ENCODE measurements around the gene SQSTM1. TPM values are rescaled to one million over a fixed set of nuclear protein-coding genes. Genes with fewer than 3 reads are reported as not detected.

The SQSTM1 gene
- polyA plus RNA-seq: 100 to 1,000 TPM in 1 of 2 donors, 10 to 100 TPM in 1; 94.8 to 111 TPM

DNA sequence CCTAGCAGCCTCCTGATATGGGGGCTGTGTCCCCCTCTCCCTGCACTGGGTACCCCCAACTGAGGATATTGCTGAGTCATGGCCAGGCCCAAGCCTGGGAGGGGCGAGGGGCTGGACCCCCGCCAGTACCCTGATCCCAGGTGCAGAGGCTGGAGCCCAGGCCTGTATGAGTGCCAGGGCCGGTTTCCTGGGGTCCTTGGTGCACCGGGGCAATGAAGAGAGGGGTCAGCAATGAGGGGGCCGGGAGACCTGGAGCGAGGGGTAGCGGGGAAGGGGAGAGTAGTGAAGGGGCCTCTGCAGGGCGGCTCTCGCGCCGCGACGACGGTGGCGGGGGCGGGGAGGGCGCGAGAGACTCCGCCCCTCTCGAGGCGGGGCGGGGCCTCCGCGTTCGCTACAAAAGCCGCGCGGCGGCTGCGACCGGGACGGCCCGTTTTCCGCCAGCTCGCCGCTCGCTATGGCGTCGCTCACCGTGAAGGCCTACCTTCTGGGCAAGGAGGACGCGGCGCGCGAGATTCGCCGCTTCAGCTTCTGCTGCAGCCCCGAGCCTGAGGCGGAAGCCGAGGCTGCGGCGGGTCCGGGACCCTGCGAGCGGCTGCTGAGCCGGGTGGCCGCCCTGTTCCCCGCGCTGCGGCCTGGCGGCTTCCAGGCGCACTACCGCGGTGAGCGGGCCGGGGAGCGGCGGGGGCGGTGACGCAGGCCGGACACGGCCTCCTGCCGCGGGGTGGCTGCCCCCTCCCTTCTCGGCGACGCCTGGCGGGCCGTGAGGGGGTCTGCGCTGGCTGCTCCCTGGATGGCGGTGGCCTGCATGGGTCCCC is at the start of gene SQSTM1:
Gene SQSTM1 (plus strand): TSS at position 423 of the 815 bp plus-strand sequence. CDS start 32 bp downstream, at position 455.
- Histone ChIP-seq H3K36me3 (ENCODE audit: control insufficient read depth in 2 of 2, insufficient read depth in 2 of 2, low read length in 1 of 2) (peaks cover 8 to 23% of the 10 kb centered on the region in 2 donors), H3K27me3 (ENCODE audit: control insufficient read depth in 1 of 2, insufficient read depth in 2 of 2, low read length in 2 of 2) (no peaks in the 10 kb centered on the region), H3K27ac (ENCODE audit: low read depth in 2 of 2, low read length in 1 of 2) (peak within 1 kb of the TSS; percentile 99), H3K9me3 (ENCODE audit: control insufficient read depth in 2 of 2, insufficient read depth in 1 of 2, low read depth in 1 of 2, low read length in 1 of 2) (no peaks in the 10 kb centered on the region), H3K4me3 (ENCODE audit: low read depth in 1 of 2, low read length in 2 of 2) (peak within 1 kb of the TSS; percentile 84 to 95), H3K4me1 (ENCODE audit: control insufficient read depth in 2 of 2, insufficient read depth in 2 of 2, low read length in 1 of 2) (peaks cover 15 to 39% of the 10 kb centered on the region in 2 donors)
- 0 to 1% methylated on average over 24 to 81 of the region's 81 CpGs for WGBS, 2 donors

DNA sequence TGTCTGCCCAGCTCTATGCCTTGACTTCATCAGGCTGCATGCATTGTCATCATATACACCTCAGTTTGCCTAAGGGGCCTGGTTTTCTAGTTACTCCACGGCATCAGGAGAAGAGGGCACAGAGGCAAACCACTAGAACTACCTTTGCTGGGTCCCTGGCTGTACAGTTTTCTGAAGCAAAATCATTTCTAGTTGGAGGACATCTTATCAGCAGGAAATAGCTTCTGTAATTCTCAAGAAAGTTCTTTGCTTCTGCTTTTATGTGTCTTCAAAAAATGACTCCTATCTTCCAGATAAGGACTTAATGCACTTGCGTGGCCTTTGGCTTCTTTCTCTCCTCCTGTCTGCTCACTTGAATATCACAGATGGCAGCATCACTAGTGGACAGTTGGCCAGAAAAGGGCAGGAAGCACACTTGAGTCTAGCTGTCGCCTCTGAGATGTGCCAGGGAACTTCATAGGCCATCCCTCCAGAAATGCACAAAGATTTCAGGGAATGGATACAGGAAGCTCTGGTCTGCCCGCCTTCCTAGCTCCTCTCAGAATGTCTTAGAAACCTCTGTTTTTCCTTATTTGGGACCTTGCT is 49.3 kb upstream of the SQSTM1 start:
- H3K9me3 ChIP-seq (ENCODE audit: control insufficient read depth in 2 of 2, insufficient read depth in 1 of 2, low read depth in 1 of 2, low read length in 1 of 2): no peaks in the 10 kb centered on the region
- peaks cover 17 to 59% of the 10 kb centered on the region in 2 donors for H3K36me3 ChIP-seq (ENCODE audit: control insufficient read depth in 2 of 2, insufficient read depth in 2 of 2, low read length in 1 of 2)
- H3K4me1 ChIP-seq (ENCODE audit: control insufficient read depth in 2 of 2, insufficient read depth in 2 of 2, low read length in 1 of 2): no peaks in the 10 kb centered on the region
- 89 to 92% methylated on average over 4 of the region's 4 CpGs for WGBS, 2 donors
- H3K27ac ChIP-seq (ENCODE audit: low read depth in 2 of 2, low read length in 1 of 2): no peak overlapping the region
- H3K27me3 ChIP-seq (ENCODE audit: control insufficient read depth in 1 of 2, insufficient read depth in 2 of 2, low read length in 2 of 2): no peaks in the 10 kb centered on the region
- no peak overlapping the region for H3K4me3 ChIP-seq (ENCODE audit: low read depth in 1 of 2, low read length in 2 of 2)

- no peaks in the 10 kb centered on the region for H3K27me3 ChIP-seq (ENCODE audit: control insufficient read depth in 1 of 2, insufficient read depth in 2 of 2, low read length in 2 of 2)
- no peak overlapping the region for H3K27ac ChIP-seq (ENCODE audit: low read depth in 2 of 2, low read length in 1 of 2)
- 94 to 97% methylated on average over 6 of the region's 6 CpGs for WGBS, 2 donors
- no peak overlapping the region for H3K4me3 ChIP-seq (ENCODE audit: low read depth in 1 of 2, low read length in 2 of 2)
- H3K36me3 ChIP-seq (ENCODE audit: control insufficient read depth in 2 of 2, insufficient read depth in 2 of 2, low read length in 1 of 2): peaks cover 17 to 60% of the 10 kb centered on the region in 2 donors
- no peaks in the 10 kb centered on the region for H3K9me3 ChIP-seq (ENCODE audit: control insufficient read depth in 2 of 2, insufficient read depth in 1 of 2, low read depth in 1 of 2, low read length in 1 of 2)
- H3K4me1 ChIP-seq (ENCODE audit: control insufficient read depth in 2 of 2, insufficient read depth in 2 of 2, low read length in 1 of 2): no peaks in the 10 kb centered on the region
These were observed 48.4 kb upstream of the SQSTM1 start for GRCh38 chr5:179772351-179772750.

DNA sequence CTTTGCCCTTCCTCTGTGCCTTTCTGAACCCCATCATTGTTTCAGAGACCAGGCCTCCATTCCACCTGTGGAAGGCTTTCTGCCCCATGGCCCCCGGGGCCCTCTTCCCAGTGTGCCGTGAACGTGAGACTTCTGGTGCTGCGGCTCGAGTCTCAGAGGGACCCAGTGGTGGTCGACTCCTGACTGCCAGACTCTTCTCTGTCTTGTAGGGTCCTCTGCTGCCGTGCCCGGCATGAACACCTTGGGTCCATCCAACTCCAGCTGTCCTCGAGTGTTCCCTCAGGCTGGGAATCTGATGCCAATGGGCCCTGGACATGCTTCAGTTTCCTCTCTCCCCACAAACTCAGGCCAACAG is 47.0 kb upstream of the SQSTM1 start:
- 91 to 96% methylated on average over 7 to 9 of the region's 9 CpGs for WGBS, 2 donors
- Histone ChIP-seq H3K36me3 (ENCODE audit: control insufficient read depth in 2 of 2, insufficient read depth in 2 of 2, low read length in 1 of 2) (peaks cover 20 to 58% of the 10 kb centered on the region in 2 donors), H3K9me3 (ENCODE audit: control insufficient read depth in 2 of 2, insufficient read depth in 1 of 2, low read depth in 1 of 2, low read length in 1 of 2) (no peaks in the 10 kb centered on the region), H3K27me3 (ENCODE audit: control insufficient read depth in 1 of 2, insufficient read depth in 2 of 2, low read length in 2 of 2) (no peaks in the 10 kb centered on the region), H3K4me1 (ENCODE audit: control insufficient read depth in 2 of 2, insufficient read depth in 2 of 2, low read length in 1 of 2) (no peaks in the 10 kb centered on the region), H3K4me3 (ENCODE audit: low read depth in 1 of 2, low read length in 2 of 2) (no peak overlapping the region), H3K27ac (ENCODE audit: low read depth in 2 of 2, low read length in 1 of 2) (no peak overlapping the region)

GRCh38 chr5:179774442-179774841 is 46.3 kb upstream of the SQSTM1 start:
- H3K36me3 ChIP-seq (ENCODE audit: control insufficient read depth in 2 of 2, insufficient read depth in 2 of 2, low read length in 1 of 2): peaks cover 18 to 54% of the 10 kb centered on the region in 2 donors
- no peaks in the 10 kb centered on the region for H3K9me3 ChIP-seq (ENCODE audit: control insufficient read depth in 2 of 2, insufficient read depth in 1 of 2, low read depth in 1 of 2, low read length in 1 of 2)
- 97 to 98% methylated on average over 12 of the region's 12 CpGs for WGBS, 2 donors
- H3K4me1 ChIP-seq (ENCODE audit: control insufficient read depth in 2 of 2, insufficient read depth in 2 of 2, low read length in 1 of 2): no peaks in the 10 kb centered on the region
- no peaks in the 10 kb centered on the region for H3K27me3 ChIP-seq (ENCODE audit: control insufficient read depth in 1 of 2, insufficient read depth in 2 of 2, low read length in 2 of 2)
- no peak overlapping the region for H3K27ac ChIP-seq (ENCODE audit: low read depth in 2 of 2, low read length in 1 of 2)
- H3K4me3 ChIP-seq (ENCODE audit: low read depth in 1 of 2, low read length in 2 of 2): no peak overlapping the region

GRCh38 chr5:179776411-179776938 is 44.2 kb upstream of the SQSTM1 start:
- peaks cover 20 to 49% of the 10 kb centered on the region in 2 donors for H3K36me3 ChIP-seq (ENCODE audit: control insufficient read depth in 2 of 2, insufficient read depth in 2 of 2, low read length in 1 of 2)
- no peaks in the 10 kb centered on the region for H3K4me1 ChIP-seq (ENCODE audit: control insufficient read depth in 2 of 2, insufficient read depth in 2 of 2, low read length in 1 of 2)
- H3K9me3 ChIP-seq (ENCODE audit: control insufficient read depth in 2 of 2, insufficient read depth in 1 of 2, low read depth in 1 of 2, low read length in 1 of 2): no peaks in the 10 kb centered on the region
- no peaks in the 10 kb centered on the region for H3K27me3 ChIP-seq (ENCODE audit: control insufficient read depth in 1 of 2, insufficient read depth in 2 of 2, low read length in 2 of 2)
- WGBS, 2 donors: 90 to 93% methylated on average over 11 of the region's 11 CpGs
- no peak overlapping the region for H3K27ac ChIP-seq (ENCODE audit: low read depth in 2 of 2, low read length in 1 of 2)
- H3K4me3 ChIP-seq (ENCODE audit: low read depth in 1 of 2, low read length in 2 of 2): no peak overlapping the region

- Histone ChIP-seq H3K27me3 (ENCODE audit: control insufficient read depth in 1 of 2, insufficient read depth in 2 of 2, low read length in 2 of 2) (no peaks in the 10 kb centered on the region), H3K4me1 (ENCODE audit: control insufficient read depth in 2 of 2, insufficient read depth in 2 of 2, low read length in 1 of 2) (no peaks in the 10 kb centered on the region), H3K4me3 (ENCODE audit: low read depth in 1 of 2, low read length in 2 of 2) (no peak overlapping the region), H3K27ac (ENCODE audit: low read depth in 2 of 2, low read length in 1 of 2) (no peak overlapping the region), H3K36me3 (ENCODE audit: control insufficient read depth in 2 of 2, insufficient read depth in 2 of 2, low read length in 1 of 2) (peaks cover 18 to 44% of the 10 kb centered on the region in 2 donors), H3K9me3 (ENCODE audit: control insufficient read depth in 2 of 2, insufficient read depth in 1 of 2, low read depth in 1 of 2, low read length in 1 of 2) (no peaks in the 10 kb centered on the region)
- WGBS, 2 donors: 90 to 91% methylated on average over 10 of the region's 10 CpGs
These were observed 43.2 kb upstream of the SQSTM1 start for GRCh38 chr5:179777456-179777855.

- Histone ChIP-seq H3K4me1 (ENCODE audit: control insufficient read depth in 2 of 2, insufficient read depth in 2 of 2, low read length in 1 of 2) (no peaks in the 10 kb centered on the region), H3K36me3 (ENCODE audit: control insufficient read depth in 2 of 2, insufficient read depth in 2 of 2, low read length in 1 of 2) (peaks cover 18 to 41% of the 10 kb centered on the region in 2 donors)
- 82 to 86% methylated on average over 9 of the region's 9 CpGs for WGBS, 2 donors
These were observed 42.8 kb upstream of the SQSTM1 start for GRCh38 chr5:179777909-179778308.

DNA sequence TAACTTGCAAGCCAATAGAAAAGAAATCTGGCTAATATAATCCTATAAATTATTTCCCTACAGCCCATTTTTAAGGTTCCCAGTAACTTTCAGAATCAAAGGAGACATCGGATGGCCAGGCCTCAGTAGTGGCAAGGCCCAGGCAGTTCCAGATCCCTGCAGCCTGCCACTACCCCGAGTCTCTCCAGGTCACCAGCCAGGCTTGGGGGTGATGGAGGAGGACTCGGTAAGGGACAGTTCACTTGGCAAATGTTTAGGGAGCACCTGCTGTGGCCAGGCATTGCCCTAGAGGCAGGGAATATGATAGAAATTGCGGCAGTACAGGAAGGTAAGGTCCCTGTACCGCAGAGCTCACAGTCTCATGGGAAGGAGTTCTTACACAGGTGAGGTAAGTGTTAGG is 42.1 kb upstream of the SQSTM1 start:
- Histone ChIP-seq H3K36me3 (ENCODE audit: control insufficient read depth in 2 of 2, insufficient read depth in 2 of 2, low read length in 1 of 2) (peaks cover 12 to 34% of the 10 kb centered on the region in 2 donors), H3K27ac (ENCODE audit: low read depth in 2 of 2, low read length in 1 of 2) (no peak overlapping the region)
- 88 to 92% methylated on average over 5 of the region's 5 CpGs for WGBS, 2 donors

More at GRCh38 chr5:179777909-179778308, 42.8 kb upstream of the SQSTM1 start:
- H3K4me3 ChIP-seq (ENCODE audit: low read depth in 1 of 2, low read length in 2 of 2): no peak overlapping the region
- no peaks in the 10 kb centered on the region for H3K9me3 ChIP-seq (ENCODE audit: control insufficient read depth in 2 of 2, insufficient read depth in 1 of 2, low read depth in 1 of 2, low read length in 1 of 2)
- no peak overlapping the region for H3K27ac ChIP-seq (ENCODE audit: low read depth in 2 of 2, low read length in 1 of 2)
- no peaks in the 10 kb centered on the region for H3K27me3 ChIP-seq (ENCODE audit: control insufficient read depth in 1 of 2, insufficient read depth in 2 of 2, low read length in 2 of 2)

More for the DNA sequence above, 42.1 kb upstream of the SQSTM1 start:
- Histone ChIP-seq H3K4me3 (ENCODE audit: low read depth in 1 of 2, low read length in 2 of 2) (no peak overlapping the region), H3K27me3 (ENCODE audit: control insufficient read depth in 1 of 2, insufficient read depth in 2 of 2, low read length in 2 of 2) (no peaks in the 10 kb centered on the region), H3K4me1 (ENCODE audit: control insufficient read depth in 2 of 2, insufficient read depth in 2 of 2, low read length in 1 of 2) (no peaks in the 10 kb centered on the region), H3K9me3 (ENCODE audit: control insufficient read depth in 2 of 2, insufficient read depth in 1 of 2, low read depth in 1 of 2, low read length in 1 of 2) (no peaks in the 10 kb centered on the region)
